ENCODE data around the gene SASH3.

- TF ChIP-seq SP1 (IDR thresholded peaks at IDR 0.05) (no peak), FOXM1 (IDR thresholded peaks at IDR 0.05; ENCODE audit: borderline replicate concordance) (no peak), SUZ12 (IDR thresholded peaks at IDR 0.05) (no peak), ARNT (IDR thresholded peaks at IDR 0.05) (no peak), CTBP1 (IDR thresholded peaks at IDR 0.05; ENCODE audit: borderline replicate concordance) (no peak), FOXA1 (IDR thresholded peaks at IDR 0.05) (no peak), NFRKB (IDR thresholded peaks at IDR 0.05) (no peak), HDGF (IDR thresholded peaks at IDR 0.05; ENCODE audit: borderline replicate concordance) (no peak)
Observed at GRCh38 chrX:129804806-129805205, 25.1 kb downstream of the SASH3 start.
